ENCODE results near the gene FAM47A.

FAM47A gene

DNA sequence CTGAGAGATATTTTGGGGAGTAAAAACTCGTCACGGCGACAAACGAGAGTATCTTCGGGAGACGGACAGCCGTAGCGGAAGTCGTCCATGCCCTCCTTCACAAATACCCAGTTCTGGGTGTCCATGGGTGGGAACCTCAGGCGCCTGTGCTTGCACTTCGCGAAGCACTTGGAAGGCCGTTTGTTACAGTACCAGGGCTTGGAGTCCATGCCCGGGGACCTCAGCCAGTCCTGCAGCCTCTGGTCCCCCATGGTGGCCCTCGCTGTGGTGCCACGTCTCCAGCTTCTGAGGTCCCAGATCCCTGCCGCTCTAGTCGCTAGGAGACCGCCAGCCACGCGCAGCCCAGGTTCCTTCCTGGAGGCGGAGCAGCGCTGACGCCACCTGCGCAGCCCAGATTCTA is at the start of gene FAM47A:
FAM47A (minus strand) TSS at position 287 of the 400 bp plus-strand sequence; CDS start at position 251, 36 bp downstream.
- DNase-seq (ENCODE audit: low read depth): no peak

DNA sequence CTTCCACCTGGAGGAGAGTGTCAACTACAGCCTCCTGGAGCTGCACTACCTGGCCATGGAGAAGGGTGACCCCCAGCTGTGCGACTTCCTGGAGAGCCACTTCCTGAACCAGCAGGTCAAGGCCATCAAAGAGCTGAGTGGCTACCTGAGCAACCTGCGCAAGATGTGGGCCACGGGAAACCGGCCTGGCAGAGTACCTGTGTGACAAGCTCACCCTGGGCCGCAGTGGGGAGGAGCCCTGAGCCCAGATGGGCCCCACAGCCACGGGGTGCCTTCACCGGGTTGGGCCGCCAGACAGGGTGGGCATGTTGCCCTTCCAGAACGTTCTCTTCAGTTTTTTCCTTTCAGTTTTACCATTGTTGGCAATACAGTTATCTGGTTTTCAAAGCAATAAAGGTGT is 15.2 kb upstream of the FAM47A start:
- DNase-seq (ENCODE audit: low read depth): no peak

GRCh38 chrX:34146906-34147305 is 14.8 kb upstream of the FAM47A start:
- DNase-seq (ENCODE audit: low read depth): no peak

DNA sequence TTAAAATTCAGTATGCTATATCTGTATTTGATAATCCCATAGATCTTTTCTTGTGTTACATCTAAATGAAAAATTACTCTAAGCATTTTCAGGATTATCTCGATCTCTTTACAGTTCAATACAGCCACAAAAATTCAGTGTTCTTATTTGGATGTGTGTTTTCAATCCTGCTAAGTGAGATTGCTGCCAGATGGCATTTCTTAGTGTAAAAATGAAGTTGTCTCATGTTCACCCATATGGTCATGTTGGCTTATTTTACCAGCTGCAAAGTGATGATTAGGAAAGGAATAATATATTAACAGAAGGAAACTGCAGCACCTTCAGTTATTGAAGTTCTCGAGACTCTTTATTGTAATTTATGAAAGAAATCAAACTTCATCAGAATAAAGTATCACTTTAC is 12.1 kb upstream of the FAM47A start:
- DNase-seq (ENCODE audit: low read depth): no peak

- no peak for DNase-seq (ENCODE audit: low read depth)
Measured at GRCh38 chrX:34140816-34141215, 8.7 kb upstream of the FAM47A start.

DNA sequence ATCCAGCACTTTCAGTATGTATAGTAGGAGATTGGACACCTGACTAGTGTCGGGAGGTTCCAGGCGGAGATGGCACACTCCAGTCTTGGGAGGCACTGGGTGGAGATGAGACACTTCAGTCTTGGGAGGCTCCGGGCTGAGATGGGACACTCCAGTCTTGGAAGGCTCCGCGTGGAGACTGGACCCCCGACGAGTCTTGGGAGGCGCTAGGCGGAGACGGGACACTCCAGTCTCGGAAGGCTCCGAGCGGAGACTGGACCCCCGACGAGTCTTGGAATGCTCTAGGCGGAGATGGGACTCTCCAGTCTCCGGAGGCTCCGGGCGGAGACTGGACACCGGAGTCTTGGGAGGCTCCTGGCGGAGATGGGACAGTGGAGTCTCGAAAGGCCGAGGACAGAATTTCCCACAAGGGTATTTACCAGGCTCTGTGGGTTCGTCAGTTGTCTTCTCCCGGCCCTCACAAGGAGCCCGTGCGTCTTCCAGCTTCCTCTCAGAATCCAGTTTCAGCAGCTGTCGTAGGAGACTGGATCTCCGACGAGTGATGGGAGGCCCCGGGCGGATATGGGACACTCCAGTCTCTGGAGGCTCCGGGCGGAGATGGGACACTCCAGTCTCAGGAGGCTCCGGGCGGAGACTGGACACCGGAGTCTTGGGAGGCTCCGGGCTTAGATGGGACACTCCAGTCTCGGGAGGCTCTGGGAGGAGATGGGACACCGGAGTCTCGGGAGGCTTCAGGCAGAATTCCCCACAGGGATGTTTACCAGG is 952 bp downstream of the FAM47A start:
- no peak for DNase-seq (ENCODE audit: low read depth)

DNA sequence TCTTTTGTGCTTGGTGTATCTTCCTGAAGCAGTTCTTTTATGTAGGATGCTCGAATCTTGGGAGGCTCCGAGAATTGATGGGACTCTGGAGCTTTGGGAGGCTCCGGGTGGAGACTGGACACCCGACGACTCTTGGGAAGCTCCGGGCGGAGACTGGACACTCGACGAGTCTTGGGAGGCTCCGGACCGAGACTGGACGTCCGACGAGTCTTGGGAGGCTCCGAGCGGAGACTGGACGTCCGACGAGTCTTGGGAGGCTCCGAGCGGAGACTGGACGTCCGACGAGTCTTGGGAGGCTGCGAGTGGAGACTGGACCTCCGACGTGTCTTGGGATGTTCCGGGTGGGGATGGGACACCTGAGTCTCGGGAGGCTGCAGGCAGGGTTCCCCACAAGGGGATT is 1.6 kb downstream of the FAM47A start:
- DNase-seq (ENCODE audit: low read depth): no peak

DNA sequence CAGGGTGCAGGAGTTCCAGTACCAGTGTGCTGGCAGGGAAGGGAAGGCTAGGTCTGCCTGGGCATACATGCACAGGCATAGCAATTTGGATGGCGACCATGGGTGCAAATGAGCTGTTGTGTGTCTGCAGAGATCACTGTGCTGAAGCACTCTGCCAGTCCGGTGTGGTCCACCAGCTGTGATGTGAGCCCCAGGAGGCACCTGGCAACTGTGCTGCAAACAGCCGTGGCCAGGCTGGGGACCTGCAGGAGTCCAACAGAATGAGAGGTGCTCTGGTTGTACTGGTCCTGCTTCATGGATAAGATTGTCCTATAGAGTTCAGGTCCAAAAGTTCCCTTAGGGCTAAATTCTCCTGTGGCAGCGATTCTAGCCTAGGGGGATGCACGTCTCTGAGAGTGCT is 6.1 kb downstream of the FAM47A start:
- DNase-seq (ENCODE audit: low read depth): no peak

- DNase-seq (ENCODE audit: low read depth): no peak
Measured at GRCh38 chrX:34119122-34119521, 13.0 kb downstream of the FAM47A start.

- no peak for DNase-seq (ENCODE audit: low read depth)
Measured at GRCh38 chrX:34112459-34112858, 19.7 kb downstream of the FAM47A start.
